ENCODE results near the gene CDK19.

- no peak for TF ChIP-seq CTCF (optimal IDR thresholded peaks at IDR 0.05 in 1 of 3, IDR thresholded peaks at IDR 0.05 in 1 of 3, conservative IDR thresholded peaks at IDR 0.05 in 1 of 3; ENCODE audit: extremely low read depth in 1 of 3, insufficient read depth in 2 of 3, low read length in 3 of 3)
- no peak for TF ChIP-seq EZH2 (IDR thresholded peaks at IDR 0.05; ENCODE audit: low read length)
Measured at GRCh38 chr6:110831405-110831804, 16.1 kb upstream of the CDK19 start.
